Naive B cell (primary cell): ENCODE results near the gene RAD51B. TPM values are rescaled to one million over a fixed set of nuclear protein-coding genes. Genes with fewer than 3 reads are reported as not detected.

Experiments
- ATAC-seq, 2 donors: fragments of 150-1000 bp; cut with Tn5 transposase; 2 replicates each; pipeline ENCODE4 v1.10.0; 2021; ENCODE audit warnings: low read depth in 2 of 2, mild to moderate bottlenecking in 2 of 2, moderate library complexity in 2 of 2
- DNase-seq: peaks from one replicate; pipeline ENCODE4 v3.0.0; 2022
- H3K27ac Mint-ChIP-seq, 6 donors: one replicate each; pipeline ENCODE4 v1.8.0; 2020 to 2022; ENCODE audit warnings: mild to moderate bottlenecking in 6 of 6, mixed read lengths in 6 of 6, moderate library complexity in 5 of 6, inconsistent platforms in 2 of 6
- H3K27me3 Mint-ChIP-seq, 3 donors: one replicate each; pipeline ENCODE4 v1.8.0; 2021 to 2022; ENCODE audit warnings: mixed read lengths in 3 of 3, mild to moderate bottlenecking in 1 of 3
- H3K36me3 Mint-ChIP-seq, 2 donors: one replicate each; pipeline ENCODE4 v1.8.0; 2020 to 2022; ENCODE audit warnings: mixed read lengths in 2 of 2, inconsistent platforms in 1 of 2, mild to moderate bottlenecking in 1 of 2
- H3K4me1 Mint-ChIP-seq, 3 donors: one replicate each; pipeline ENCODE4 v1.8.0; 2020 to 2022; ENCODE audit warnings: mixed read lengths in 3 of 3, inconsistent platforms in 1 of 3, mild to moderate bottlenecking in 1 of 3, moderate library complexity in 1 of 3
- H3K4me3 Mint-ChIP-seq, 8 donors: one replicate each; pipeline ENCODE4 v1.8.0; 2020 to 2022; ENCODE audit warnings: mild to moderate bottlenecking in 8 of 8, mixed read lengths in 8 of 8, moderate library complexity in 8 of 8, inconsistent platforms in 2 of 8
- H3K9me3 Mint-ChIP-seq, 7 donors: one replicate each; pipeline ENCODE4 v1.8.0; 2020 to 2022; ENCODE audit warnings: mixed read lengths in 7 of 7, mild to moderate bottlenecking in 5 of 7, inconsistent platforms in 2 of 7, moderate library complexity in 1 of 7
- polyA plus RNA-seq, 6 donors: library from polyadenylated mRNA; unstranded; fragments of 300-500 nt; fragmentation: Illumina TruSeq; gene quantifications; one replicate each; pipeline ENCODE4 v1.2.3, GENCODE V29; 2021; ENCODE audit warnings: low read depth in 6 of 6

Gene RAD51B
- polyA plus RNA-seq, 6 donors from 2014 or later: 27.4 to 37.2 (median 31.8) TPM

- H3K27me3 Mint-ChIP-seq: no peaks in the 10 kb centered on the region
- H3K4me1 Mint-ChIP-seq: peaks cover 7 to 26% (median 11%) of the 10 kb centered on the region in 3 donors
- peaks cover 0 to 12% (median 4%) of the 10 kb centered on the region in 7 donors for H3K9me3 Mint-ChIP-seq
- H3K27ac Mint-ChIP-seq: peak overlapping the region in 1 of 6 donors; percentile 51
- ATAC-seq (no peak), DNase-seq (no peak)
- no peaks in the 10 kb centered on the region for H3K36me3 Mint-ChIP-seq
- no peak overlapping the region for H3K4me3 Mint-ChIP-seq
Measured at GRCh38 chr14:67998834-67999233, 179.3 kb downstream of the RAD51B start.

GRCh38 chr14:67999290-67999689, 179.7 kb downstream of the RAD51B start:
- peaks cover 7 to 26% (median 11%) of the 10 kb centered on the region in 3 donors for H3K4me1 Mint-ChIP-seq
- no peak overlapping the region for H3K4me3 Mint-ChIP-seq
- no peak for DNase-seq
- H3K9me3 Mint-ChIP-seq: peaks cover 0 to 12% (median 4%) of the 10 kb centered on the region in 7 donors
- H3K27me3 Mint-ChIP-seq: no peaks in the 10 kb centered on the region
- no peak overlapping the region for H3K27ac Mint-ChIP-seq
- ATAC-seq: no peak
- H3K36me3 Mint-ChIP-seq: no peaks in the 10 kb centered on the region

- H3K27ac Mint-ChIP-seq: peak overlapping the region in 1 of 6 donors; percentile 26
- no peaks in the 10 kb centered on the region for H3K36me3 Mint-ChIP-seq
- no peaks in the 10 kb centered on the region for H3K27me3 Mint-ChIP-seq
- no peak for ATAC-seq
- no peak overlapping the region for H3K4me3 Mint-ChIP-seq
- no peak for DNase-seq
- peaks cover 0 to 12% (median 4%) of the 10 kb centered on the region in 7 donors for H3K9me3 Mint-ChIP-seq
- H3K4me1 Mint-ChIP-seq: peaks cover 7 to 26% (median 11%) of the 10 kb centered on the region in 3 donors
Measured at GRCh38 chr14:67999705-68000384, 180.3 kb downstream of the RAD51B start.

- H3K4me1 Mint-ChIP-seq: peaks cover 7 to 27% (median 11%) of the 10 kb centered on the region in 3 donors
Measured at GRCh38 chr14:68000511-68000910, 180.9 kb downstream of the RAD51B start.

GRCh38 chr14:68008491-68008890, 188.9 kb downstream of the RAD51B start:
- DNase-seq (no peak), ATAC-seq (no peak)
- Mint-ChIP-seq H3K27ac (no peak overlapping the region), H3K4me3 (no peak overlapping the region), H3K36me3 (no peaks in the 10 kb centered on the region), H3K27me3 (no peaks in the 10 kb centered on the region), H3K4me1 (peaks cover 4 to 8% (median 5%) of the 10 kb centered on the region in 3 donors), H3K9me3 (peaks cover 0 to 2% (median 0%) of the 10 kb centered on the region in 7 donors)

More at GRCh38 chr14:68000511-68000910, 180.9 kb downstream of the RAD51B start:
- ATAC-seq (no peak), DNase-seq (no peak)
- Mint-ChIP-seq H3K36me3 (no peaks in the 10 kb centered on the region), H3K4me3 (no peak overlapping the region), H3K27me3 (no peaks in the 10 kb centered on the region), H3K9me3 (peaks cover 0 to 12% (median 4%) of the 10 kb centered on the region in 7 donors), H3K27ac (no peak overlapping the region)

DNA sequence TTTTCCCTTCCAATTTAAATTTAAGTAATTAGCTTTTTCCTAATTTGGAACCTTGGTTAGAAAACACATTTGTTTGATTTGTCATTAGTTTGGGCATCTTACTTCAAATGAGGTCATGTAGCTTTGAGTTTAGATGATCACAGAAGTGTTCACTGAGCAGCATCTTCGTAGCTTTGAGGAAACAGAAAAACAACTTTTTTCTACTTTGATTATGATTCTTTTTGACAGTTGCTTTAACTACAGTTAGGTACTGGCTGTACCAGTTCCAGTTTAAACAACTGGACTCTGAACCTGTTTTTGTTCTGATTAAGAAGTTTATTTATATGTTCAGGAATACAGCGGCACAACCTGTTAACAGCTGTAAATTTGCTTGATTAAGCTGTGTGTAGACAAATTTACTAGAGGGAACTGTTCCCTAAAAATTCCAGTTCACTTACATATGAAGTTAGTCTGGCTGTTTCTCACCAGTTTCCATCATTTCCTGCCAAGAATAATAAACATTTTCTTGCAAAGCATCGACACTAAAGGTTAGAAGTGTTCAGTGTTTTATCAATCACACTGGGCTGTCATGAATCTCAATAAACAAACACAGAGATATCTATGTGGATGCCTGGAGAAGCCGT, 191.9 kb downstream of the RAD51B start:
- ATAC-seq (no peak), DNase-seq (no peak)
- no peak overlapping the region for H3K27ac Mint-ChIP-seq
- H3K4me1 Mint-ChIP-seq: peaks cover 0 to 4% (median 0%) of the 10 kb centered on the region in 3 donors
- no peak overlapping the region for H3K4me3 Mint-ChIP-seq
- H3K36me3 Mint-ChIP-seq: peaks cover 6 to 8% of the 10 kb centered on the region in 2 donors
- no peaks in the 10 kb centered on the region for H3K27me3 Mint-ChIP-seq
- H3K9me3 Mint-ChIP-seq: peaks cover 0 to 12% (median 0%) of the 10 kb centered on the region in 7 donors

- H3K27ac Mint-ChIP-seq: no peak overlapping the region
- DNase-seq (no peak), ATAC-seq (no peak)
- peaks cover 6 to 8% of the 10 kb centered on the region in 2 donors for H3K36me3 Mint-ChIP-seq
- H3K4me1 Mint-ChIP-seq: peaks cover 0 to 4% (median 0%) of the 10 kb centered on the region in 3 donors
- peaks cover 0 to 12% (median 0%) of the 10 kb centered on the region in 7 donors for H3K9me3 Mint-ChIP-seq
- no peaks in the 10 kb centered on the region for H3K27me3 Mint-ChIP-seq
- no peak overlapping the region for H3K4me3 Mint-ChIP-seq
Measured at GRCh38 chr14:68012871-68013270, 193.3 kb downstream of the RAD51B start.

- DNase-seq (no peak), ATAC-seq (no peak)
- Mint-ChIP-seq H3K4me1 (peaks cover 0 to 4% (median 0%) of the 10 kb centered on the region in 3 donors), H3K9me3 (peaks cover 0 to 12% (median 0%) of the 10 kb centered on the region in 7 donors), H3K27ac (no peak overlapping the region), H3K36me3 (peaks cover 6 to 8% of the 10 kb centered on the region in 2 donors), H3K4me3 (no peak overlapping the region), H3K27me3 (no peaks in the 10 kb centered on the region)
Measured at GRCh38 chr14:68013326-68013725, 193.7 kb downstream of the RAD51B start.

GRCh38 chr14:68014771-68015170, 195.2 kb downstream of the RAD51B start:
- no peak for ATAC-seq
- Mint-ChIP-seq H3K4me1 (peaks cover 0 to 4% (median 0%) of the 10 kb centered on the region in 3 donors), H3K36me3 (peaks cover 6 to 8% of the 10 kb centered on the region in 2 donors), H3K4me3 (no peak overlapping the region), H3K27ac (no peak overlapping the region), H3K27me3 (no peaks in the 10 kb centered on the region), H3K9me3 (peaks cover 0 to 12% (median 0%) of the 10 kb centered on the region in 7 donors)
- DNase-seq: no peak

DNA sequence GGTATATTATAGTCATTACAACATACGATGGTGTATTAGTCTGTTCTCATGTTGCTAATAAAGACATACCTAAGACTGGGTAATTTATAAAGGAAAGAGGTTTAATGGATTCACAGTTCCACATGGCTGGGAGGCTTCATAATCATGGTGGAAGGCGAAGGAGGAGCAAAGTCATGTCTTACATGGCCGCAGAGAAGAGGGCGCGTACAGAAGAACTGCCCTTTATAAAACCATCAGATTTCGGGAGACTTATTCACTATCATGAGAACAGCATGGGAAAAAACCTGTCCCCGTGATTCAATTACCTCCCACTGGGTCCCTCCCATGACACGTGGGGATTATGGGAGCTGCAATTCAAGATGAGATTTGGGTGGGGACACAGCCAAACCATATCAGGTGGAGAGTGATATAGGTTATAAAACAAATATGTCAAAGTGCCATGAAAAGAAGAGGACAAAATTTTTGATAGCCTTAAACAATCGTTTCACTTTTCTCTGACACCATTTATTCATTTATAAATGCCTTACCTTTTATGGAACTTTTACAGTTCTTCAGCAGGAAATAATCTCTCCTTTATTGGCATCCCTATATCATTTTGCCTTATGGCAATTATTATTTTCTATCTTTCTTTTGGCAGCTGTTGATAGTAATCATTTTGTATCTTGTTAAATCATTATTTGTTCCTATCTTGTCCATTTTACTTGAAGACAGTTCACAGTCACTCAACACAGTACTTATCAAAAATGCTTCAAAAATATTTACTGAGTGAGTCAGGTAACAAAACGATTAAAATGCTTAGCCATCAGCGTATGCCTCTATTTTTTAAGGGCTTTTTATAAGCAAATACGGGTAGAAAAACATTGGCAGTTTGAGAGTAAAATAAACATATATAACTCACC, 196.0 kb downstream of the RAD51B start:
- DNase-seq (no peak), ATAC-seq (no peak)
- no peaks in the 10 kb centered on the region for H3K27me3 Mint-ChIP-seq
- peaks cover 0 to 12% (median 0%) of the 10 kb centered on the region in 7 donors for H3K9me3 Mint-ChIP-seq
- H3K36me3 Mint-ChIP-seq: peaks cover 6 to 8% of the 10 kb centered on the region in 2 donors
- no peak overlapping the region for H3K4me3 Mint-ChIP-seq
- H3K4me1 Mint-ChIP-seq: peaks cover 0 to 6% (median 1%) of the 10 kb centered on the region in 3 donors
- no peak overlapping the region for H3K27ac Mint-ChIP-seq

GRCh38 chr14:68016255-68016914, 196.8 kb downstream of the RAD51B start:
- no peak for ATAC-seq
- DNase-seq: no peak
- H3K9me3 Mint-ChIP-seq: peaks cover 0 to 12% (median 0%) of the 10 kb centered on the region in 7 donors
- no peak overlapping the region for H3K27ac Mint-ChIP-seq
- H3K36me3 Mint-ChIP-seq: peaks cover 6 to 8% of the 10 kb centered on the region in 2 donors
- H3K4me3 Mint-ChIP-seq: no peak overlapping the region
- no peaks in the 10 kb centered on the region for H3K27me3 Mint-ChIP-seq
- H3K4me1 Mint-ChIP-seq: peaks cover 2 to 12% (median 9%) of the 10 kb centered on the region in 3 donors

DNA sequence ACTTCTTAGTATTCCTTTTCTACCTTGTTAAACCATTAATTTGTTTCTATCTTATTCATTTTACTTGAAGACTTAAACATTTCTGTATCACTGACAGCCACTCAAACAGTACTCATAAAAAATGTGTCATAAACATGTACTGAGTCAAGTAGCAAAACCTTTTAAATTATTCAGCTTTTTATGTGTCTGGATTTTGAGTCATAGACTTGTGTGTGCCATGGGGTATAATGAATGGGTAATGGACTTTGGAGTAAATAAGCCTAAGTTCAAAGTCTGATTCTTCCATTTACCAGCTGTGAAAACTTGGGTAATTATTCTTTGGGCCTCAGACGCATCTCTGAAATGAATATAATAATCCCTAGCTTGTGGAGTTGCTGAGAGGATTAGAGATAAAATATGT, 199.0 kb downstream of the RAD51B start:
- Mint-ChIP-seq H3K27ac (no peak overlapping the region), H3K9me3 (peaks cover 4 to 28% (median 13%) of the 10 kb centered on the region in 7 donors), H3K27me3 (no peaks in the 10 kb centered on the region), H3K36me3 (peaks cover 18 to 25% of the 10 kb centered on the region in 2 donors), H3K4me1 (peaks cover 4 to 15% (median 10%) of the 10 kb centered on the region in 3 donors), H3K4me3 (no peak overlapping the region)
- DNase-seq (no peak), ATAC-seq (no peak)

- peak overlapping the region in 1 of 6 donors; percentile 27 for H3K27ac Mint-ChIP-seq
- no peak overlapping the region for H3K4me3 Mint-ChIP-seq
- H3K36me3 Mint-ChIP-seq: peaks cover 13 to 23% of the 10 kb centered on the region in 2 donors
- DNase-seq (no peak), ATAC-seq (no peak)
- no peaks in the 10 kb centered on the region for H3K27me3 Mint-ChIP-seq
- peaks cover 4 to 14% (median 10%) of the 10 kb centered on the region in 3 donors for H3K4me1 Mint-ChIP-seq
- H3K9me3 Mint-ChIP-seq: peaks cover 4 to 24% (median 13%) of the 10 kb centered on the region in 7 donors
Measured at GRCh38 chr14:68020493-68020892, 200.9 kb downstream of the RAD51B start.
